IPS DF 4.7 (cell line): ENCODE measurements around the gene KBTBD13.

Source experiments
- DNase-seq: peaks from one replicate; pipeline ENCODE4 v3.0.0-alpha.2; 2013; ENCODE audit warnings: low spot score; ENCODE audit errors: extremely low read depth

The KBTBD13 gene

DNA sequence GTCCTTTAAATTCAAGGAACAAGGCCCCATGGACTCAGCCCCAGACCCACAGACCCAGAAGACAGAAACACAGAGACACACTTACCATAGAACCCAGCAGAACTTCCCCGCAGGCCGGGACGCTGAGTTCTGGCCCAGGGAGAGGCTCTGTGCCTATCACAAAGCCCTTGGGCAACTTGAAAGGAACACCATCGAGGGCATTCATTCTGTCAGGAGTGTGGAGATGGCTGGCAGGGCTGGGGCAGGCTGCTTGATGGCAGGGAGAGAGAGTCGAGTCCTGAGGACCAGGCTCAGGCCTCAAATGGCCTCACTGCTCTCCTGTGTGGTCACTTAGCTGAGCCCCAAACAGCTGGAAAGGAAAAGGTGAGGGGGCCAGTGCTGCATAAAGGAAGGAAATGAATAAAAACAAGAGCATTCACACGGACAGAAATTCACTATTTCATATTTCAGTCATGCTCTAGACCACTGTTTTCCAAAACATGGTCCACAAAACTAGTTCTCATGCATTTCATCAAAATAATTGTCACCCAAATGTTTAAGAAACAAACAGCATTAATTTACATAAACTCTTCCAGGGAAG is 29.6 kb downstream of the KBTBD13 start:
- no peak for DNase-seq

DNA sequence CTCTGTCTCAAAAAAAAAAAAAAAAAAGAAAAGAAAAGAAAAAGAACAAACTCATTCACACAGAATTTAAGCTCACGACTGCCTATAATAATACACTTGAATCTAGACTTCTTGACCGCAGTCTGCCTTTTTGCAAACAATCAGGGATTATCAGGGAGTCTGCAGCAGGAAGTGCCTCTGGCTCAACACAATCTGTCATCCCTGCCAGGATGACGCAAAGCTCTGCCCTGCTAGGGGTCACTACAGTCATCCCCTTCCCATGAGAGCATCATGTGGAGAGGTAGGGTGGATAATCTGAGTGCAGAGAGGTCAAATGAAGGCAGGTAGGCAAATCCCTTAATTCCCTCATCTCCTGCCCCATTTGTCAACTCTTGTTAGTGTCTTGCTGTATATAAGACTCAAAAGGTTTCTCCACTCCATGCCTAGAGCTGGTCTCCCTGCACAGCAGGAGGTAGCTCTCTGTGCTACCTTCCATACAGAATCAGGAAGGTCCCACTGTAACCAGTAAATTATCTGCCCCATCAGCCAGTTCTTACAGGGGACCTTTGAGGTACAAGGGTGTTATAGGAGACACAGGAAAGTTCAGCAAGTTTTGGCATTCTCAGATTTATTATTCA is 34.2 kb downstream of the KBTBD13 start:
- no peak for DNase-seq

DNA sequence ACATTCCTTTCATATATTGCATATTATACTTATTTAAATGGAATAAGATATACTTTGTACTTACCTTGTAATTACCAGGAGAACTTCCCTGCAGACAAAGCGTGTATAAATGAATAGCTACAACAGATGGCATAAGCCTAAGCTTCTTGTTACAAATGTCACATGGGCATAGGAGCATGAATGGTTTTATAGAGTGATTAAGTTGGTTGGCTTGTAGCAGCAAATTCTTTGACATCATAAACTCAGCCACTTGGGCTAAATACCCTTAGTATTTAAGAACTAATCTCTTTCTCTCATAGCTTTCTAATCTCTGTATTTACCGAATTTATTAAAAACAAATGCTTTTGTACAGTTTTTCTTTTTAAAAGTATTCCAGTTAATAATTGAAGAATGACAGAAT is 38.5 kb downstream of the KBTBD13 start, which contains the start of gene UBAP1L:
Gene UBAP1L (minus strand): TSS at position 115 of the 400 bp plus-strand sequence. CDS start 8,985 bp downstream, outside the sequence.
- DNase-seq: no peak

DNA sequence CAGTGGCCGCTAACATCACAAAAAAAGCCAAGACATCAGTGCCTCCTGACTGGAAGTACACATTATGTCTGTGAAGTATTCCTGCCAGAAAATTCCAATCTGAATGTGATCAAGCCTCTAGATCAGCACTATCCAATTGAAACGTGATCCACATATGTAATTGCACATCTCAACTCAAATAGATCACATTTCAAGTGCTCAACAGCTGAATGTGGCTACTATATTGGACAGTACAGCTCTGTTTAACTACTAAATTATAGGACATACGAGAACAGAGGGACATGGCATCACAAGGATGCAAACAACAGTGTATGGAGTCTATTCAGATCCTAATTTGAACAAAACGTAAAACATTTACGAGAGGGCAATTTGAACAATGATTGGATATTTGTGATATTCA is 39.0 kb downstream of the KBTBD13 start:
- no peak for DNase-seq
